ENCODE measurements around the gene WDR13.

The WDR13 gene

DNA sequence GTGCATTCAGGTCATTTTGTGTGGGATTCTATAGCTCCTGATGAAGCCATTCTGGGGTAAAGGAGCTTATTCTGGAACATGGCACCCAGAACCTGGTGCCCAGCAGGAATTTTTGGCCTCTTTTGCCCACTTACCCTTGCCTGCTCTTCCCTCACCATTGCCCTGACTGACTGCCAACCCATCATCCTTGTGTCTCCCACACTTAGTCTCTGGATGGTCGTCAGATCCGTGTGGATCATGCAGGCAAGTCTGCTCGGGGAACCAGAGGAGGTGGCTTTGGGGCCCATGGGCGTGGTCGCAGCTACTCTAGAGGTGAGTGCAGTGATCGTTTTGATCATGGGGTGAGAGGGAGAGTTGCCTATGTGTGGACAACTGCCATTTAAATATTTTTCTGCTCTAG, 21.2 kb upstream of the WDR13 start:
- peak overlapping the region; percentile 94; the same call in 1 of the 2 replicates for H3K4me3 ChIP-seq (ENCODE audit: low read length)
- H3K27ac ChIP-seq (ENCODE audit: low read length) = no peak overlapping the region
- no peaks in the 10 kb centered on the region for H3K9me3 ChIP-seq (ENCODE audit: insufficient read depth, low read depth, low read length)
- peak overlapping the region; percentile 98; the same call in 1 of the 2 replicates for H3K9ac ChIP-seq (ENCODE audit: low read depth, low read length)
- peaks cover 53% of the 10 kb centered on the region for H3K36me3 ChIP-seq (ENCODE audit: insufficient read depth, low read depth, low read length)
- H3K4me1 ChIP-seq (ENCODE audit: insufficient read depth, low read length) = peaks cover 7% of the 10 kb centered on the region; the same call in 1 of the 2 replicates
- no peaks in the 10 kb centered on the region for H3K27me3 ChIP-seq (ENCODE audit: insufficient read depth, low read length)

DNA sequence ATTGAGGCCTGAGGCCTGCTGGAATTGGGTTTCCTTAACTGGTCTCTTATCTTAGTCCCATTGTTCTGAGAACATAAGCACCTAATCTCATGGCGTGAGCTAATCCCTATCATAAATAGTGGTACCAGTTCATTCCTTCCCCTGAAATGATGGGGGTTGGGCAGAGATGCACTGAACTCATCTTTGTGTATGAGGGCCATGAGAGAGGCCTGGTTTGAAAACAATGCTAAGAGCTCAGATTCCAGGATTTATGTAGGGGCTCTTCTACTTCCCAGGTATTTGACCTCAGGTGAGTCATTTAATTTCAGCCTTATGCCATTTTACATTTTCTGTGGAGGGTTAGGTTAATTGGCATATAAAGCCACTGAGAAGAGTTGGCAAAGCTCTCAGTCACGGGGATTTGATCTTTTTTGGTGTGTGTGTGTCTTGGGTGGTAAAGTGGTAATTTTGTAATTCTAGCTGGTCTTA, 18.6 kb upstream of the WDR13 start:
- peaks cover 53% of the 10 kb centered on the region for H3K36me3 ChIP-seq (ENCODE audit: insufficient read depth, low read depth, low read length)
- H3K4me1 ChIP-seq (ENCODE audit: insufficient read depth, low read length) = peaks cover 7% of the 10 kb centered on the region; the same call in 1 of the 2 replicates
- no peaks in the 10 kb centered on the region for H3K9me3 ChIP-seq (ENCODE audit: insufficient read depth, low read depth, low read length)
- no peak overlapping the region for H3K4me3 ChIP-seq (ENCODE audit: low read length)
- H3K9ac ChIP-seq (ENCODE audit: low read depth, low read length) = no peak overlapping the region
- no peaks in the 10 kb centered on the region for H3K27me3 ChIP-seq (ENCODE audit: insufficient read depth, low read length)
- no peak overlapping the region for H3K27ac ChIP-seq (ENCODE audit: low read length)

DNA sequence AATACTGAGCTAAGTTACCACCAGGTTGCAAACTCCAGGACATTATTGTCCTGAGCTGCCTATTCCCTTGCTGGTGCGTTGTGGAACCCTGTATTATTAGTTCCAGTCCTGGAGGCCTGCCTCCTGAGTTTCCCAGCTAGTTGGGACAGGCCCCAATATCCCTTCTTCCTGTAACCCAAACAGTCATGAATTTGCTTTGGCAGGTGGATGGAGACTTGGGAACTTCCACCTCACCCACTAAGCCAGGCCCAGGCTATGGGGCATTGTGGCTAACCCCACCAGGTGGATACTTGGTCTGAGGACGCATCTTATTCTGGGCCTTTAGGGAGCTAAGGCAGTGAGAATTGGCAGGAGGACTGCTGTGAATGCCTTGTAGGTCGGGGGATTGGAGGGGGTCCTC, 18.0 kb upstream of the WDR13 start:
- peaks cover 7% of the 10 kb centered on the region; the same call in 1 of the 2 replicates for H3K4me1 ChIP-seq (ENCODE audit: insufficient read depth, low read length)
- H3K9me3 ChIP-seq (ENCODE audit: insufficient read depth, low read depth, low read length) = no peaks in the 10 kb centered on the region
- no peaks in the 10 kb centered on the region for H3K27me3 ChIP-seq (ENCODE audit: insufficient read depth, low read length)
- H3K27ac ChIP-seq (ENCODE audit: low read length) = no peak overlapping the region
- H3K9ac ChIP-seq (ENCODE audit: low read depth, low read length) = no peak overlapping the region
- H3K36me3 ChIP-seq (ENCODE audit: insufficient read depth, low read depth, low read length) = peaks cover 53% of the 10 kb centered on the region
- no peak overlapping the region for H3K4me3 ChIP-seq (ENCODE audit: low read length)

DNA sequence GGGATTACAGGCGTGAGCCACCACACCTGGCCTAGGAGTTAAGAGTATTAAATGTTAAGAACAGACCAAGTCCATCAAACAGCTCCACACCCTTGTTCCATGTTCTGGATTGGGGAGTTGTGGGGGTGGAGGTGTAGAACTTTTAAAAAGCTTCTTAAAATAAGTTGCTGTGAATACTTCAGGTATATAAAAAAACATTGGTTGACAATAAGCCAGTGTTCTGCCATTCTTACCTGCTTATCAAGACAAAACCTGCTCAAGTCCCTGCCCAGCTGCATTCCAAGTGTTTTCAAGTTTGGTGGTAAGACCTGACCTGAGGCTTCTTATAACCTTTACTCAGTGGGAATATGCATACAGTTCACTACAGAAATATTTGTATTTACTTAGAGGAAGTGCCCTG, 16.6 kb upstream of the WDR13 start:
- Histone ChIP-seq H3K27ac (ENCODE audit: low read length) (no peak overlapping the region), H3K4me1 (ENCODE audit: insufficient read depth, low read length) (peaks cover 5% of the 10 kb centered on the region; the same call in 1 of the 2 replicates)

DNA sequence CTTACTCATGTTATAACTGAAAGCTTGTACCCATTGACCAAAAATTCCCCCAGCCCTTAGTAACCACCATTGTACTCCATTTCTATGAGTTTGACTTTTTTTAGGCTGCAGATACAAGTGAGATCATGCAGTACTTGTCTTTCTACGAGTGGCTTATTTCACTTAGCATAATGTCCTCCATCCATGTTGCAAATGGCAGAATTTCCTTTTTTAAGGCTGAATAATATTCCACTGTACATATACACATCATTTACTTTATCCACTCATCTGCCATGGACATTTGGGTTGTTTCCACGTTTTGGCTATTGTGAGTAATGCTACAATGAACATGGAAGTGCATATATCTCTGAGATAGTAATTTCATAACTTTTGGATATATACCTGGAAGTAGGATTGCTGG, 12.6 kb upstream of the WDR13 start:
- no peak overlapping the region for H3K9ac ChIP-seq (ENCODE audit: low read depth, low read length)
- peaks cover 4% of the 10 kb centered on the region; the same call in 1 of the 2 replicates for H3K36me3 ChIP-seq (ENCODE audit: insufficient read depth, low read depth, low read length)
- H3K27me3 ChIP-seq (ENCODE audit: insufficient read depth, low read length) = no peaks in the 10 kb centered on the region
- no peaks in the 10 kb centered on the region for H3K4me1 ChIP-seq (ENCODE audit: insufficient read depth, low read length)
- no peak overlapping the region for H3K4me3 ChIP-seq (ENCODE audit: low read length)
- no peaks in the 10 kb centered on the region for H3K9me3 ChIP-seq (ENCODE audit: insufficient read depth, low read depth, low read length)
- H3K27ac ChIP-seq (ENCODE audit: low read length) = no peak overlapping the region

More for the DNA sequence above, 16.6 kb upstream of the WDR13 start:
- Histone ChIP-seq H3K4me3 (ENCODE audit: low read length) (no peak overlapping the region), H3K9ac (ENCODE audit: low read depth, low read length) (no peak overlapping the region), H3K27me3 (ENCODE audit: insufficient read depth, low read length) (no peaks in the 10 kb centered on the region), H3K9me3 (ENCODE audit: insufficient read depth, low read depth, low read length) (no peaks in the 10 kb centered on the region), H3K36me3 (ENCODE audit: insufficient read depth, low read depth, low read length) (peaks cover 44% of the 10 kb centered on the region)

DNA sequence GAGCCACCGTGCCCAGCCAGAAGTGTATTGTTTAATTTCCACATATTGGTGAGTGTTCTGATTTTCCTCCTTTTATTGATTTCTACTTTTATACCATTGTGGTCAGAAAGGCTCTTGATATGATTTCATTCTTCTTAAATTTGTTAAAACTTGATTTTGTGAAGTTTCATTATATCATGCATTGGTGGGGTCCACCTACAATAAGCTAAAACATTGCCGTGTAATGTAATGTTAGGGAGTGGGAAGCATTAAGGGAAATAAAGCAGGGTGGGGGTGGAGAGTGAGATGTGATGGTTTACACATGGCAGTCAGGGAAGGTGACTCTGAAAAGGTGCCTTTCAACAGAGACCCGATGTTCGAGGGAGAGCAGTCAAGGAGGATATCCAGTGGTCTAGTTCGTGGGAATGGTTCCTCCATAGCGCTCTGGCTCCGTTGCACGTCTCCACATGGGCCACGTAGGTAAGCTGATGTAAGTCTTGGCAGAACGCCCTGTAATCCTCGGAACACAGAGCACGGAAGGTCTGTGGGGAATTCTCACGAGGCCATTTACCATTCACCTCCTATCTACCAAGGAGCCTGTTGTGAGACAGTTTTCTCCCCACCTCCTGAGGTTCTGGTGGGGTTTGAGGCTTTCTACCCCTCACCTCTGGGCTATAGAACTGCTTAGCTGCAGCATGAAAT, 7.7 kb upstream of the WDR13 start:
- Histone ChIP-seq H3K27me3 (ENCODE audit: insufficient read depth, low read length) (no peaks in the 10 kb centered on the region), H3K9ac (ENCODE audit: low read depth, low read length) (no peak overlapping the region), H3K36me3 (ENCODE audit: insufficient read depth, low read depth, low read length) (no peaks in the 10 kb centered on the region), H3K4me1 (ENCODE audit: insufficient read depth, low read length) (no peaks in the 10 kb centered on the region), H3K4me3 (ENCODE audit: low read length) (no peak overlapping the region), H3K9me3 (ENCODE audit: insufficient read depth, low read depth, low read length) (no peaks in the 10 kb centered on the region), H3K27ac (ENCODE audit: low read length) (no peak overlapping the region)

DNA sequence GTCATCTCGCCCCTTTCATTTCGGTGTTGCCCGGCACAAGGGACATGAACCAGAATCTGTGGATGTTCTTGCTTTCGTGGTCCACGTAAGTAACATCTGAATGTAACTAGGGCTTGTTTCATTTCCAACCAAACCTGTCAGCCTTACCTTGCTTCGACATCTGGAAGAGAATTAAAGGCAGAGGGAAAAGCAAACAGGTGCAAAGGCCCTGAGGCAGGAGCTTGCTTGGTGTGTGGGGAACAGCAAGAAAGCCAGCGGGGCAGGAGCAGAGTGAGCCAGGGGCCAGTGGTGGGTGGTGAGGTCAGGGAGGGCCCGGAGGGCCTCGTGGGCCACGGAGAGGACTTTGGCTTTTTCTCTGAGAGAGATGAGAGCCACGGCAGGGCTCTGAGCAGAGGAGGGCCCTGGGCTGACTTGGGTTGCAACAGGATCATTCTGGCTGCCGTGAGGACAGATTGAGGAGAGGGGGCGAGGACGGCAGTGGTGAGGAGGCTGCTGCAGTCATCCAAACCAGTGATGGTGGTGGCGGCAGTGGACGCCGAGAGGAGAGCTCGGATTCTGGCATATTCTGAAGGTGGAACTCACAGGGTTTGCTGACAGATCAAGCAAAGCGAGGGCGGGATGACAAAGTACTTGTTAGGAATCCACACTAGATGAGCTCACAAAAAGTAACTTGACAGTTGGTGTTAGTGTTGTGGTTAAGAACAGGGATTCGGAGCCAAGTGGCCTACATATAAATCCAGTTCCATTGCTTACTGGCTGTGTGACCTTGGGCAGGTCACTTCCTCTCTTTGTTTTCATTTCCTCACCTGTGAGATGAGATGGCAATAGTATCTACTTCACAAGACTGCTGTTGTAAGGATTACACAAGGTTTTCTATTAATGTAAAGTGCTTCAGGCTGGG, 6.8 kb upstream of the WDR13 start:
- Histone ChIP-seq H3K27me3 (ENCODE audit: insufficient read depth, low read length) (no peaks in the 10 kb centered on the region), H3K9ac (ENCODE audit: low read depth, low read length) (no peak overlapping the region), H3K9me3 (ENCODE audit: insufficient read depth, low read depth, low read length) (no peaks in the 10 kb centered on the region), H3K4me1 (ENCODE audit: insufficient read depth, low read length) (no peaks in the 10 kb centered on the region), H3K36me3 (ENCODE audit: insufficient read depth, low read depth, low read length) (no peaks in the 10 kb centered on the region), H3K4me3 (ENCODE audit: low read length) (no peak overlapping the region), H3K27ac (ENCODE audit: low read length) (no peak overlapping the region)

DNA sequence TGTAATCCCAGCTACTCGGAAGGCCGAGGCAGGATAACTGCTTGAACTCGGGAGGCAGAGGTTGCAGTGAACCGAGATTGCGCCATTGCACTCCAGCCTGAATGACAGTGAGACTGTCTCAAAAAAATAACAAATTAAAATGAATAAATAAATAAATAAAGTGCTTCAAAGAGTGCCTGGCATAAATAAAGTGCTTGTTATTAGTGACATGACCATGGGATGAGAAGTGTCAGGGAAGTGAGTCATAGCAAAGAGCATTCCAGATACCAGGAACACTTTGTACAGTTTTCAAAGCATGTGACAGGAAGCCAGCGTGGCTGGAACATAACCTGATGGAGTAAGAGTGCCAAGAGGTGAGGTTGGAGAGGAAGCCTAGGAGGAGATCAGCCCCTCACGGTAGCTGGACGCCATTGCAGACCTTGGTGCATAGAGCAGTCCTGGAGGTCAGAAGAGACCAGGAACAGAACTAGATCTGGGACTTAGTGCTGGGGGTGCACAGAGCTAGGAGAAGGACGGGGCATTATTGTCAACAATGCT, 6.0 kb upstream of the WDR13 start:
- no peak overlapping the region for H3K9ac ChIP-seq (ENCODE audit: low read depth, low read length)
- no peaks in the 10 kb centered on the region for H3K9me3 ChIP-seq (ENCODE audit: insufficient read depth, low read depth, low read length)
- H3K36me3 ChIP-seq (ENCODE audit: insufficient read depth, low read depth, low read length) = no peaks in the 10 kb centered on the region
- no peaks in the 10 kb centered on the region for H3K4me1 ChIP-seq (ENCODE audit: insufficient read depth, low read length)
- H3K4me3 ChIP-seq (ENCODE audit: low read length) = no peak overlapping the region
- H3K27ac ChIP-seq (ENCODE audit: low read length) = no peak overlapping the region
- H3K27me3 ChIP-seq (ENCODE audit: insufficient read depth, low read length) = no peaks in the 10 kb centered on the region

DNA sequence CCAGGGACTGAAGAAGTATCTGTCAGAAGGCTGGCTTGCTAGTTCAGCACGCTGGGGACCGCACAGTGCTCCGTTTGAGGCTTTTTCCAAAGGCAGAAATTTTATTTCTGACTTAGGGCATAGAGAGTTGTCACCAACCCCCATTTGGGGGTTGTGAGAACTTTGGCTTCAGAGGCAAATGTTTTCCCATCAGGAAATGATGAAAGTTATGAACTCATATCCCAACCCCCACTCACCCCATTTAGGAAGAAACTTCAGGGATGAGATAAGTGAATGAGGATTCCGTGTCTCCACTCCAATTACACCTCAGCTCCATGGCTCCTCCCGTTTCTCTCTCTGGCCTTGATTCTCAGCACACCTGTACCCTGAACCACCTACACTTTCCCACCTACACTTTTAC, 4.3 kb upstream of the WDR13 start:
- H3K9me3 ChIP-seq (ENCODE audit: insufficient read depth, low read depth, low read length) = no peaks in the 10 kb centered on the region
- H3K9ac ChIP-seq (ENCODE audit: low read depth, low read length) = no peak overlapping the region
- H3K27ac ChIP-seq (ENCODE audit: low read length) = no peak overlapping the region
- H3K36me3 ChIP-seq (ENCODE audit: insufficient read depth, low read depth, low read length) = no peaks in the 10 kb centered on the region
- no peaks in the 10 kb centered on the region for H3K4me1 ChIP-seq (ENCODE audit: insufficient read depth, low read length)
- H3K4me3 ChIP-seq (ENCODE audit: low read length) = no peak overlapping the region
- H3K27me3 ChIP-seq (ENCODE audit: insufficient read depth, low read length) = no peaks in the 10 kb centered on the region

DNA sequence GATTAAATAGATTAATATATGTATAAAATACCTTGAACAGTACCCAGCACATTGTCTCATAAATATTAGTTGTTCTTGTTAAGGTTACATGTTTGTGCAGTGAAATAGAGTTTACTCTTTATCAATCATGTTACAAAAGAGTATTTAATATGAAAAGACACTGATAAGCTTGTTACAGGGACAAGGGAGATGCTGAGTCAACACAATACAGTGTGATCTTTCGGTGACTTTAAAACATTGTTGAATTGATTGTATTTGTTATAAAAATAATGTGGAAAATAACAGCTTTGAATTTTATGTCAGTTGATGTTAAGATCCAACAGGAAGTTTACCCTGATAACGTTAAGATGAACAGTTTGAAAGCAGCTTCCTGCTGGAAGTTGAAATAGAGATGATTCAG, 1.4 kb upstream of the WDR13 start:
- no peaks in the 10 kb centered on the region; the same call in 1 of the 2 replicates for H3K4me1 ChIP-seq (ENCODE audit: insufficient read depth, low read length)
- no peaks in the 10 kb centered on the region for H3K27me3 ChIP-seq (ENCODE audit: insufficient read depth, low read length)
- H3K4me3 ChIP-seq (ENCODE audit: low read length) = no peak overlapping the region
- H3K36me3 ChIP-seq (ENCODE audit: insufficient read depth, low read depth, low read length) = peaks cover 11% of the 10 kb centered on the region; the same call in 1 of the 2 replicates
- no peak overlapping the region for H3K27ac ChIP-seq (ENCODE audit: low read length)
- no peaks in the 10 kb centered on the region for H3K9me3 ChIP-seq (ENCODE audit: insufficient read depth, low read depth, low read length)
- H3K9ac ChIP-seq (ENCODE audit: low read depth, low read length) = no peak overlapping the region

DNA sequence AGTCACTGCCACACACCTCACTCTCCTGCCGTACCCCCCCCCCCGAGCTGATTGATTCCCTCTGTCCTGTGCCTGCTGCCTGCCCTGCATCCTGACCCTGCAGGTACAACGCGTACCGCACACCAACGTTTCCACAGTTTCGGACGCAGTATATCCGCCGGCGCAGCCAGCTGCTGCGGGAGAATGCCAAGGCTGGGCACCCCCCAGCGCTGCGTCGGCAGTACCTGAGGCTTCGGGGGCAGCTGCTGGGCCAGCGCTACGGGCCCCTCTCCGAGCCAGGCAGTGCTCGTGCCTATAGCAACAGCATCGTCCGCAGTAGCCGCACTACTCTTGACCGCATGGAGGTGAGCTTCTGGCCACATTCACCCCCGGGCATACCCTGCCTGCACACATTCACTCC, 1.3 kb downstream of the WDR13 start:
- H3K4me1 ChIP-seq (ENCODE audit: insufficient read depth, low read length) = no peaks in the 10 kb centered on the region; the same call in 1 of the 2 replicates
- H3K9me3 ChIP-seq (ENCODE audit: insufficient read depth, low read depth, low read length) = no peaks in the 10 kb centered on the region
- H3K27me3 ChIP-seq (ENCODE audit: insufficient read depth, low read length) = no peaks in the 10 kb centered on the region
- peaks cover 11% of the 10 kb centered on the region; the same call in 1 of the 2 replicates for H3K36me3 ChIP-seq (ENCODE audit: insufficient read depth, low read depth, low read length)
- no peak overlapping the region for H3K27ac ChIP-seq (ENCODE audit: low read length)
- H3K4me3 ChIP-seq (ENCODE audit: low read length) = peak overlapping the region; percentile 95; the same call in 1 of the 2 replicates
- H3K9ac ChIP-seq (ENCODE audit: low read depth, low read length) = peak overlapping the region; percentile 16; the same call in 1 of the 2 replicates

Data from iPS-20b (cell line).